Ovary (tissue), 9 donors: ENCODE measurements around the gene PCIF1. TPM values are rescaled to one million over a fixed set of nuclear protein-coding genes. Genes with fewer than 3 reads are reported as not detected.

Experiments
- DNase-seq, 5 donors: peaks; one replicate each; pipeline ENCODE4 v3.0.0-alpha.2; 2019 to 2020
- H3K27ac ChIP-seq, 2 donors: fragments of 200-600 bp; one replicate each; pipeline versions ENCODE4 v1.5.1 to v1.8.0; 2019 to 2022
- H3K27me3 ChIP-seq: fragments of 200-600 bp; one replicate; pipeline ENCODE4 v1.8.0; 2022
- H3K36me3 ChIP-seq: fragments of 200-600 bp; sonication (generic); one replicate; pipeline ENCODE4 v1.5.1; 2019
- H3K4me1 ChIP-seq: one replicate; pipeline ENCODE4 v1.8.1; 2013; ENCODE audit warnings: mild to moderate bottlenecking, moderate library complexity; ENCODE audit not compliant: insufficient read depth
- H3K4me3 ChIP-seq: fragments of 200-600 bp; sonication (generic); one replicate; pipeline ENCODE4 v1.5.1; 2017
- H3K9me3 ChIP-seq, 2 donors: fragments of 200-600 bp in 1 of 2; sonication (generic) in 1 of 2; one replicate each; pipeline versions ENCODE4 v1.5.1 to v1.8.1; 2013 to 2019; ENCODE audit warnings: mild to moderate bottlenecking in 1 of 2, moderate library complexity in 1 of 2
- CTCF ChIP-seq, 3 donors: fragments of 450-650 bp in 2 of 3; fragments of 200-600 bp in 1 of 3; IDR thresholded peaks; one replicate each; pipeline versions ENCODE4 v1.5.1 to v1.8.0; 2016 to 2022; ENCODE audit warnings: antibody characterized with exemption in 3 of 3, mild to moderate bottlenecking in 1 of 3
- EP300 ChIP-seq: sonication (generic); formaldehyde crosslinking; IDR thresholded peaks from one replicate; pipeline ENCODE4 v1.6.1; 2017; ENCODE audit warnings: antibody characterized with exemption
- POLR2A ChIP-seq: fragments of 450-650 bp; IDR thresholded peaks from one replicate; pipeline ENCODE4 v1.6.1; 2017; ENCODE audit warnings: antibody characterized with exemption, mild to moderate bottlenecking, moderate library complexity
- WGBS, 3 donors: extraction: QIAGEN DNeasy Blood & Tissue Kit in 1 of 3; methylation state at CpG; one replicate each; pipeline versions ENCODE4 v1.1.5 to v1.1.7; 2013 to 2017; 5-methylcytosine and 5-hydroxymethylcytosine counted together
- intact Hi-C, 4 donors: fragments of 100-400 bp; cut with DNase I; formaldehyde crosslinking; loops; one replicate each; pipeline versions ENCODE4 v1.11.0 to v1.15.1; 2022 to 2023
- polyA plus RNA-seq, 2 donors: library from polyadenylated mRNA; stranded (reverse); fragments of 200-250 nt in 1 of 2; fragments of 350-450 nt in 1 of 2; fragmentation: Illumina TruSeq in 1 of 2; extraction: RNeasy Lipid Tissue Mini Kit (QIAGEN cat#74804) in 1 of 2; gene quantifications; one replicate each; pipeline ENCODE4 v1.2.3, GENCODE V29; 2013 to 2014
- total RNA-seq, 7 donors: library from RNA; depleted of rRNA in 2 of 7; stranded (reverse); fragments of >200 nt in 2 of 7; fragmentation: NEBNext Ultra II Directional in 3 of 7; extraction: Animal tissue kit (Norgen Biotek cat#: 25700) in 3 of 7; gene quantifications; one replicate each; pipeline versions ENCODE4 v1.1.0 to v1.2.4, GENCODE V29; 2016 to 2023
- donor health status: DM: no; HTN: no; CAD: no; lungs with moderate emphysema.
- donor health status: DM: no; HTN: no; CAD: no.
- donor health status: Bipolar disorder and iron deficiency.
- donor health status: DM: yes; HTN: yes; CAD: no.
- donor health status: DM: no; HTN: no; CAD: no.
- donor health status: DM: yes; HTN: yes; CAD: no.

Gene PCIF1
- total and polyA plus RNA-seq, 9 donors, result 14.6 to 73.7 (median 48.2) TPM

- Histone ChIP-seq H3K9me3 (no peaks in the 10 kb centered on the region), H3K4me1 (peaks cover 2% of the 10 kb centered on the region), H3K4me3 (peak overlapping the region; percentile 67), H3K27me3 (no peaks in the 10 kb centered on the region), H3K36me3 (no peaks in the 10 kb centered on the region), H3K27ac (peak overlapping the region; percentile 99 to 100)
- DNase-seq, result peak; percentile 75 to 85 (median 81)
- TF ChIP-seq EP300 (no peak), CTCF (IDR thresholded peaks at IDR 0.05) (peak in 2 of 3 donors; percentile 16 to 29)
- 17 to 21% (median 19%) methylated on average over 22 of the region's 22 CpGs for WGBS, 3 donors
- intact Hi-C loops, result loop anchor here in 2 of 4 donors (1.0 to 5.0 kb wide), 4 partner anchors 37 to 97 kb away; partner anchors contain the start of genes CTSA (in 2 of the 2) and NEURL2 (in 2 of the 2)
Measured at GRCh38 chr20:45933266-45934045, 1.0 kb upstream of the PCIF1 start.

GRCh38 chr20:45934046-45934585 is 367 bp upstream of the PCIF1 start:
- Histone ChIP-seq H3K4me1 (peaks cover 2% of the 10 kb centered on the region), H3K36me3 (no peaks in the 10 kb centered on the region), H3K27ac (peak overlapping the region; percentile 99 to 100), H3K4me3 (peak overlapping the region; percentile 67), H3K27me3 (no peaks in the 10 kb centered on the region), H3K9me3 (no peaks in the 10 kb centered on the region)
- intact Hi-C loops, result loop anchor here in 2 of 4 donors (1.0 to 5.0 kb wide), 4 partner anchors 37 to 98 kb away; partner anchors contain the start of genes CTSA (in 2 of the 2) and NEURL2 (in 2 of the 2)
- TF ChIP-seq EP300, result no peak
- TF ChIP-seq CTCF (IDR thresholded peaks at IDR 0.05), result no peak
- TF ChIP-seq POLR2A, result no peak
- 0 to 1% (median 1%) methylated on average over 32 to 34 of the region's 34 CpGs for WGBS, 3 donors
- DNase-seq, result peak in 4 of 5 donors; percentile 73 to 87 (median 80)

- intact Hi-C loops, result loop anchor here in 2 of 4 donors (2.0 kb wide), 2 partner anchors 35 to 45 kb away; partner anchors contain the start of genes CTSA (in 1 of the 2) and NEURL2 (in 1 of the 2)
- peak; percentile 59 for TF ChIP-seq POLR2A
- TF ChIP-seq EP300, result no peak
- peak in 1 of 3 donors; percentile 16 for TF ChIP-seq CTCF (IDR thresholded peaks at IDR 0.05)
- peak overlapping the region; percentile 54 to 77 for H3K27ac ChIP-seq
Measured at GRCh38 chr20:45935416-45936046, 1.0 kb downstream of the PCIF1 start.

GRCh38 chr20:45937765-45938164 is 3.3 kb downstream of the PCIF1 start:
- Histone ChIP-seq H3K36me3 (no peaks in the 10 kb centered on the region), H3K27ac (no peak overlapping the region), H3K4me3 (no peak overlapping the region), H3K27me3 (no peaks in the 10 kb centered on the region), H3K9me3 (no peaks in the 10 kb centered on the region), H3K4me1 (peaks cover 2% of the 10 kb centered on the region)
- no peak for DNase-seq
- intact Hi-C loops, result no loop called here
- TF ChIP-seq CTCF (IDR thresholded peaks at IDR 0.05) (no peak), POLR2A (no peak), EP300 (no peak)
- WGBS, 3 donors, result 74 to 81% (median 78%) methylated on average over 2 of the region's 2 CpGs

More at GRCh38 chr20:45935416-45936046, 1.0 kb downstream of the PCIF1 start:
- Histone ChIP-seq H3K4me1 (peaks cover 2% of the 10 kb centered on the region), H3K4me3 (peak overlapping the region; percentile 67), H3K36me3 (no peaks in the 10 kb centered on the region), H3K9me3 (no peaks in the 10 kb centered on the region), H3K27me3 (no peaks in the 10 kb centered on the region)
- no peak for DNase-seq
- 1 to 2% (median 2%) methylated on average over 21 of the region's 21 CpGs for WGBS, 3 donors
